HG02798 (cell line): ENCODE results near the gene KHNYN.
A peak's percentile ranks its signal among the peaks of the same experiment; 100 is the strongest.
"Not testable (repeated sequence)": the region's sequence is repeated elsewhere in the genome, so short reads cannot be mapped to it uniquely, and the experiment has no call there.

Source experiments
- ATAC-seq: cut with Tn5 transposase; IDR thresholded peaks from one replicate; pipeline ENCODE4 v1.9.1; 2021; ENCODE audit warnings: mild to moderate bottlenecking; ENCODE audit not compliant: unreplicated experiment, poor library complexity

Gene KHNYN

DNA sequence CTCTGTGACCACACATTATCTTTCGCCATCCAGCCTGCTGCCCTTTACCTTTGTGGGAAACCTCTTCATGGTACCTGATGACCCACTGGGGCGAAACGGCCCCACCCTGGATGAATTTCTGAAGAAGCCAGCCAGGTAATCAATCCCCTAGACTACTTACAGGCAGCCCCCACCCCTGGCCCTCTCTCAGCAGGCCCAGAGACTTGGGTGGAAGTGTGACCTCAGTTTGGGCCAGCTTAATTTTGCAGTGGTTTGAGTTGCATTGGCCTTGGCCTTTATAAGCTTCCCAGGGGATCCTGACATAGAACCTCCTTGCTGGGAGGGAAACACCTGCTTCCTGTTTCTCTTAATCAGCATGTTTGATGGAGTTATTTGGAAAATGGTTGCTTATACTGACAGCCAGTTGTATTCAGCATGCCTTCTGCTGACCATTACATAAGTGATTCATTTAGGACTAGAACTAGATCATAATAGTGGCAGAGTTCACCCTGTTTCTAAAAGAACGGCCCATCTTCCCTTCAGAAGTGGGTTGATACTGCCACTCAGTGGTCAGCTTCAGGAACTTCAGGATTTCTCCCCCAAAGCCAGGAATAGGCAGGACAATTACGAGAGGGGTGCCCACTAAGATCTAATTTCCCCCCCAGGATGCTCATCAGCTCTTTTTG, 6.7 kb downstream of the KHNYN start:
- ATAC-seq = peak; percentile 56

DNA sequence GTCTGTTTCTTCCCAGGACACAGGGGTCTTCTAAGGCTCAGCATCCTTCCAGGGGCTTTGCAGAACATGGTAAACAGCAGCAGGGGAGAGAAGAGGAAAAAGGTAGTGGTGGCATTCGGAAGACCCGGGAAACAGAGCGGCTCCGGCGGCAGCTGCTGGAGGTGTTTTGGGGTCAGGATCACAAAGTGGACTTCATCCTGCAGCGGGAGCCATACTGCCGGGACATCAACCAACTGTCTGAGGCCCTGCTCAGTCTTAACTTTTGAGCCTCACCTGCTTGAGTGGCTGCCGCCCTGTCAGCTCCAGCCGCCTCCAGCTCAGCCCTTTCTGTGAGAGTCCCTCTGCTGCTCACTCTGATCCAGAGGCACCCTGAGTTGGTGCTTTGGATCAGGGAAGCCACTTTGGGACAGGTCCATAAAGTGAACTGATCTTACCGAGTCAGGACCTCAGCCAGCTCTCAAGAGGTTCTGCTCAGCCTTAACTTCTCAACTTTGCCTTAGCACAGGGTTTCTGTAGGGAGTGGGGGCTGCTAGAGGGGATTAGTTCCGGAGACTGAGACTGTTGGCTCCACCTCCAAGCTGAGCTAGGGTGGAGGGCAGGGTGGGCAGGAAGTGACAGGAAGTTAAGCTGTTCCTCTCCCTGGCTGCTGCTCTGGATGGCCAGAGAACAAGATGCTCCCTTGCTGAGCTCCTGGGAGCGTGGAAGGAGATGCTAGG, 7.4 kb downstream of the KHNYN start:
- no peak for ATAC-seq

DNA sequence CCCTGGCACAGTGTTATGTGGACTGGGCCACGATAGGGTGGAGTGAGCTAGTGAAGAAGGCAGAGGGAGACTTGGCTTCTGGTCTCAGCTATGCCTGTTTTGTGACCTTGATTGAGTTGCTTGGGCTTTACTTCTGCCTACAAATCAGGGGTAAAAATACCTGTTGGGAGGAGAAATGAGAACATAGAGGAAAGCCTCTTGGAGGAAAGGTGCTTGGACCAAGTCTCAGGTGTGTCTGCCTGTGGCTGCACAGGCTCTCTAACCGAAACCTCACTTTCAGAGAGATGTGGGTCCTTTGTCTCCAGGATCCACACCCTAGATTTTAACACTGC, 7.9 kb downstream of the KHNYN start:
- no peak for ATAC-seq

DNA sequence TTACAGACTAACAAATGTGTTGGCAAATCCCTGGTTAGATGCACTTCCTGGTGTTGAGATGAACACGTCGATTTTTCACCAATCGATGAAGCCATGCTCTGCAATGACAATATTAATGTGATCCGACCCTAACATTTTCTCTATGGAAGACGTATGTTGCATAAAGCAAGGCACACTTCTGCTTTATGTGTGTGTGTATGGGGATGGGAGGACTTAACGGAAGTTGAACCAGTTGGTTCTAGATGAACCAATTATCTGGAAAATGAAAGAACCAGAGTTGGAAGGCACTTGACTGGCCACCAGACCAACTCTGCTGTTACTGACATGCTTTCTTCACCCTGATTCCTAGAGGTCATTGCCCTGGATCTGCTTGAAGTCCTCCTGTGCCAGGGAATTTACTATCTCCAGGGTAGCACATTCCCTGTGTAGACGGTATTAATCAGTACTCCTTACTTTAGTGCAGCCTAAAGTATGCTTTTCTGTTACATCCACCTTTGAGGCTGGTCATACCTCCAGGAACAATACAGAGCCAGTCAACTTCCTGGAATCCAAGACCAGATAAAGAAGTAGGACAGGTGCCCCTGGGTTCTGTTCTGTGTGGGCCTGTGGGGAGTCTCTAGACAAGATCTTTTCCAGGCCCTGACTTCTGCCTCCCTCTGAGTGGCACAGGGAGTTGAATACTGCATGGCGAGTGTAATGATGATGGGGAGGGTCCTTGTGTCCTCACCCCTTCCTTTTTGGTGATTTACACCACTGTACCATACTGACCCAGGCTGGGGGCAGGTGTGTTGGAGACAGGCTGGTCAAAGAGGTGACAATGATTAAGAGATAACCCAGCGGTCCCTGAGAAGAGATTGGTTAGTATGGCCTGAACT, 8.7 kb downstream of the KHNYN start:
- no peak for ATAC-seq

DNA sequence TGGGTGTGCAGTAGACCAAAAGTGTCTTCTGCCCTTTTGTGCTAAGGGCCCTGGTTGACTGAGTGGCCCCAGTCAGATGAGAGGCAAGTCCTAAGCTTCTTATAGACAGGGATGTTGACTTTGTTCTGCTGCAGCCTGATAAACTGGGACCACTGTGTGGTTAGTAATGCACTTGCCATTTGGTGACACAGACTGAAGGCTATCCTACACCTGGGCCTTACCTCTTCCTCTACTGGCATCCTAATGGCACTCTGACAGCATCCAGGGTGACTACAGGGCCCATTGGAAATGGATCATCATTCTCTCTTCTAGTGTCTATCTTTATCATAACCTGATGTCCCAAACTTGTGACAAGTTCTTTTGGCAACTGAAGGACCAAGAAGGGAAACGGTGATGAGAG, 9.5 kb downstream of the KHNYN start:
- no peak for ATAC-seq

DNA sequence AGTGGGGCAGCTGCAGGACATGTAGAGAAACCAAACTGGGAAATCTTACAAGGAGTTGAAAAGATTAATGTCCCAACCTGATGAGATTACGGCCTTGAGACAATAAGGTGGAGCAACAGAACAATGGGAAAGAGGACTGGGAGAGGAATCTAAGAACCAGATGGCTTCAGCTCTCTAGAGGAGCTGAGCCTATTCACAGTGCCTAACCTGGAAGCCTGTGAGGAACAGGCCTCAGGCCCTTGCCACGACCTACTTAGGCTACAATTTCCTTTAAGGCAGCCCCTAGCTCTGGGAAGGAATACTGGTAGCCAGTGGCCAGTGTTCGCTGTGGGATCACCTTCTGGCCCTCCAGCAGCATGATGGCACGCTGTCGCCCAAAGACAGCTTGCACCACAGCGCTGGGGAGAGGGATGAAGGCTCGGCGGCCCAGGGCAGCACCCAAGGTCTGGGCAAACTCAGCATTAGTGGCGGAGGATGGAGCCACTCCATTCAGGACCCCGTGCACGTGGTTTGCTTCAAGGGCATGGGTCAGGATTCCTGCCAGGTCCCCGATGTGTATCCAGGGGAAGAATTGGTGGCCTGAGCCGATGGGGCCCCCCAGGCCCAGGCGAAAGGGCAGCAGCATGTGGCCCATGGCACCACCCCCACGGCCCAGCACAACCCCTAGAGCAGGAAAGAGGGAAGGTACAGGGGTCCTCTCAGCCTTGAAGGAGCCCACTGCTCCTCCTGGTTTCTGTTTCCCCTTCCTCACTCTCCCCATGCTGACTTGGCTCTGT, 10.3 kb downstream of the KHNYN start:
- ATAC-seq = no peak

DNA sequence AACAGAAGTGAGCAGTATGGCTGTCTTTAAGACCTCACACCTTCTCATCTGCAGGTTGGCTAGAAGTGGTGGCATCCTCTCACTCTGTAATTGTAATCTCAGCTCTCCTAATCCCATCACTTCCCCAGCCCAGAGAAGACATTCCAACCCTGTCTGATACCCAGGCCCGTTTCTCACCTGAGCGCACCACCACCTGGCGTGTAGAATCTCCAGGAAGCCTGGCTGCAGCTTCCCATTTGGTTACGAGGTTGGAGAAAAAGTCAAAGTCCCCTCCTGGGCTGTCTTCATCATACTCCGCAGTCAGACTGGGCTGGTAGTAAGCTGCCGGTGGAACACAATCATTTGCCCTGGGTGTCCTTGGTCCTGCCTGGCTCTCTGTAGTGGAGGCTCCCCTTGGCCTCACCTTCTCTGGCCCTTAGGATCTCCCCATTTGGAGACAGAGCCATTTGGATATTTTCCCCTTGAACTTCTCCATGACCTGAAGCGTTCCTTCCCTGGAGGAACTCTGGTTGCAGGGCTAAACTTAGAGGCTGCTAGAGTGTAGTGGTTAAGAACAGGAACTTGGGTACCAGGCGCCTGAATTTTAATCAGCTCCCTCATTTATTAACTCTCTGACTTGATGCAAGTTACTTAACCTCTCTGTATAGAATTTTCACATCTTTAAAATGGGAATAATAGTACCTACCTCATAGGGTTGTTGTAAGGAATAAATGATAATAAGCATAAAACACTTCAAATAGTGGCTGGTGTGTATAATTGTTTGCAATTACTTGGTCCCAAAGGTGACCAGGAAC, 11.0 kb downstream of the KHNYN start:
- ATAC-seq = no peak

DNA sequence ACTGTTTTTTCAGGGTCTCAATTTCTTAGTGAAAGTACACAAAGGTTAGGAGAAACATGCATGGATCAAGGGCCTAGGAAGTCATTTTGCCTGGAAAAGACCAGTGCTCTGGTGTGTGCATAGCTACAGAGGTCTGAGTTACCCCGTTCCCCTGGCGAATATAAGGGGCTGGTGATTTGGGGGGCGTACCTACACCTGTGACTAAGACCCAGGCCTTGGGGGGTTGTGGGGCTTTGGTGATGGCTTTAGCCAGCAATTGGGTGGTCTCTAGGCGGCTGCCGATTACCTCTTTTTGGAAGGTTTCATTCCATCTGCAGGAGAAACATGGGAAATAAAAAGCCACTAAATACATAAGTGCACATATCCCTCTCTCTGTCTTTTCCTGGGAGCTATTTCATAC, 11.7 kb downstream of the KHNYN start:
- no peak for ATAC-seq

DNA sequence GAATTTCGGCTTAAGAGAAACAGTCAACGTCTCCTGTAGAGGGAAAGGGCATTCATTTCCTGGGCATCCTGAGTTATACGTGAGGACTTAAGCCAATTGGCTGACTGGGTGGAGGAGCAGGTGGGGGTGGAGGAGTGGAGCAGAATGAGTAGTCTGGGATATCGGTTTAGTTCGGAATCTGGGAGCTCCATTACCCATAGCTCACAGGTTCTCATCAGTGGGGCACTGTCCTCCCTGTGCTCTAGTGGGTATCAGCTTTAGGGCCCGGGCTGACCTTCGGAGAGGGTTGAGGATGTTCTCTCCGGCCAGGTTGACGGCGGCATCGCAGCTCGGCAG, 12.1 kb downstream of the KHNYN start:
- no peak for ATAC-seq

DNA sequence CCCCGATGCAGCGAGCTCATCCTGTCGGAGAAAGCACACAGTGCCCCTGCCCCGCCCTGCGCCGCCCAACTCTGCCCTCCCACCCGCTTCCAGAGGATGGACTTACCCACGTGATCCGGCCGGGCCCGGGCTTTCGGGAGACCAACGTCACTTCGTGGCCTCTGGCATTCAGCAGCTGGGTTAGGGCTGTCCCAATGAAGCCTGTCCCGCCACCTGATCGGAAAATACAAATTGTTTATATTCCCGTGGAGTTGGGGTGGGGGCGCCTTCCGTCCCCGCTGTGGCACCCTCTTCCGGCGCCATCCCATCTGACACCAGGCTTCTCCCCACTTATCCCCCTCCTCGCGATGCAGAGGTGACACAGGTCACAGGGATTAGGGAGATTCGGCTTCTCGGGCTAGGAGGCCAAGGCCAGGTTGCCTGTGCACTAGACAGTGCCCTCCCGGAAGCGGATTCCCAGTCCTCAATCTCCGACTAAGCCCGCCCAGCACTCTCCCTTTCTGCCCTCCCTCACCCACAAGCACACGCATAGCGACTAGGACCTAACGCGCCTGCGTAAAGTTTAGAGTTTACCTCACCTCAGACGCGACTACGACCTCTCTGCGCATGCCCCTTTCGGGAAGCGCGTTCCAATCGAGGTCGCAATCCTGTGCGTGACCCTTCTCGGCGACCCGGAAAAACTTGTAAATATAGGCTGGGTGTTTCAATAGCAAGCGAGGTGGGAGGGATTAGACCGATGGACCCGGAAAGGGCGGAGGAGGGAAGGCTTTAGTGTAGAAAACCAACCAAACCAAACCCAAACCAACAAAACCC, 12.7 kb downstream of the KHNYN start, which contains the start of gene SDR39U1:
Gene SDR39U1 (minus strand): TSS at position 537 of the 813 bp plus-strand sequence. CDS start 7 bp downstream, at position 530.
- peak; percentile 92 for ATAC-seq

DNA sequence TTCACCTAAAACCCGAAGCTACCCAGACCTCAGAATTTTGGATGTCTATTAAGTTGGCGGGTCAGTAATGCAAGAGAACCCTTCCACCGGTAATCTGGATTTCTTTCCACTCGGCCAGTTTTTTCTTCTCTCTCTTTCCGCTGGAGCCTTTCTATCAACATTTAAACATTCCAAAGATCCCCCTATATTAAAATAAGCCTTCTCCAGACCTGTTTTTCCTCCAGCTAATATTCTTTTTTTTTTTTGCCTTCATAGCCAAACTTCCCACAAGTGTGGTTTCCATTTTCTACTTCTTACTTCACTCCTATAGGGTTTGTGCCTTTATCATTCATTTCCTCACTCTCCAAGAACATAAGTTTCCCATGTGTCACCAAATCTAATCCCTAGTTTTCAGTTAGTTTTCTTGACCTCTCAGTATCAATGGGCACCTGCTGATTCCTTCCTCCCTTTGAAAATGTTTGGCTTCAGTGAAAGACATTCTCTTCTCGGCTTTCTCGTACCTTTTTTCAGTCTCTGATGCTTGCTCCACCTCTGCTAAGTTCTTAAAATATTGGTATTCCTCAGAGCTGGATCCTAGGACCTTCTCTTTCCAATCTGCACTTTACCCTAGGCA, 13.4 kb downstream of the KHNYN start:
- ATAC-seq = no peak

DNA sequence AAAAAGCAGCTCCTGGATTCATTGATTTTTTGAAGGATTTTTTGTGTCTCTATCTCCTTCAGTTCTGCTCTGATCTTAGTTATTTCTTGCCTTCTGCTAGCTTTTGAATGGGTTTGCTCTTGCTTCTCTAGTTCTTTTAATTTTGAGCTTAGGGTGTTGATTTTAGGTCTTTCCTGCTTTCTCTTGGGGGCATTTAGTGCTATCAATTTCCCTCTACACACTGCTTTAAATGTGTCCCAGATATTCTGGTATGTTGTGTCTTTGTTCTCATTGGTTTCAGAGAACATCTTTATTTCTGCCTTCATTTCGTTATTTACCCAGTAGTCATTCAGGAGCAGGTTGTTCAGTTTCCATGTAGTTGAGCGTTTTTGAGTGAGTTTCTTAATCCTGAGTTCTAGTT, 21.1 kb downstream of the KHNYN start:
- ATAC-seq = not testable (repeated sequence)

DNA sequence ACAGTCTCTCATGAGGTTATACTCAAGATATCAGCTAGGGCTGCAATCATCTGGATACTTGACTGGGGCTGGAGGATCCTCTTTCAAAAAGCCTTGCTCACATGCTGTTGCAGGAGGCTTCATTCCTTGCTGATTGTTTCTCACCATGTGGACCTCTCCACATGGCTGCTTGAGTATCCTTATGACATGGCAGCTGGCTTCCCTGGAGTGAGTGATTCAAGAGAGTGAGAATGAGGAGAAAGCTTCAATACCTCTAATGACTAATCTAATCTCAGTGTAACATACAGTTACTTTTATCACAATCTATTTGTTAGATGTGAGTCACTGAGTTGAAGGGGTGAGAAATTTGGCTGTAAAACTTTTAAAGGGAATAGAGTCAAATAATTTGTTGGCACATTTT, 27.2 kb downstream of the KHNYN start:
- no peak for ATAC-seq

DNA sequence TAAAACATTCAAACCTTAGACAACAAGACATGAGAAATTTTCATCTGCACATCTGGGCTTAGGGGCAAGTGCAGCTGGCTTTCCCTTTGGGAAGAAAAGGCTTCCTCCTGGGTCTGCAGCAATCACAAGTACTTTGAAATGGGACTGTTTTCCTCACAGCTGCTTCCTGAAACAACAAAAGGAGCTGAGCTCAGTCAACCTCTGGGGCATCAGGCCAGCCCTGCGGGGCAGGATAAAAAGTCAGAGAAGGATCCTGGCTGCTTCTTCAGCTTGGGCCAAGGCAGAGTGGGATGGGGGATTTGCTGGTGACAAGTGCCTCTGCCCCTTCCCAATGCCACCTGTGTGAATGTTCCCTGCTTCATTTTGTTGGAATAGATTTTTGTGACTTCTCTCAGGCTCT, 29.0 kb downstream of the KHNYN start:
- ATAC-seq = no peak

DNA sequence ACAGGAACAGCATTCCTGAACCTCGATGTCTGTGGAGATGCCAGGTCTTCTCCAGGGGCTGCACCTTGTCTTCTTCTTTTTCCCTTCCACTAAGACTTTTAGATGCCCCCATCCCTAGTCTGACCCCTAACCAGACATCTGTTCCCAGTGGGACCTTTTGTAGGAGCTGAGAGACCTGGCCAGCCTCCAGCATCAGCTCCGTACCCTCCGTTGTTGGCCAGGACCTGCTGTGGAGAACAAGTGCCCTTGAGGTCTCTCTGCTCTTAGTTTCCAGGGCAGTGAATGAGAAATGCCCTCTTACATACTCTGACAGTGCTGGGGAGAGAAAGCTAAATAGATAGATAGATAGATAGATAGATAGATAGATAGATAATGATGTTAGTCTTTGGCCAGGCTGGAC, 29.6 kb downstream of the KHNYN start:
- no peak for ATAC-seq

DNA sequence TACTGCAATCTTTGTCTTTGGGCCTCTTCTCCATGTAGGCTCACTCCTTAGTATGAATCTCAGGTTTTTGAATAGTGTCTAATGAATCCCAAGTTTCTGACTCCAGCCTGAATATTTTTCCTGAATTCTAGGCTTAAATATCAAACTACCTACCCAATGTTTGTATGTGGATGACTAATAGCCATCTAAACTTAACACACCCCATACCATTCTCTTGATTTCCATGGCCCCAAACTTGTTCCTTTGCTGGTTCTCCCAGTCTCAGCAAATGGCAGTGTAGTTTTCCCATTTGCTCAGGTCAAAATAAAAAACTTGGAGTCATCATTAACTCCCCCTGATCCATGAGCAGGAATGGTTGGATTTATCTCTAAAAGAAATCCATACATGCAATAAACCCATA, 31.6 kb downstream of the KHNYN start:
- ATAC-seq = no peak

DNA sequence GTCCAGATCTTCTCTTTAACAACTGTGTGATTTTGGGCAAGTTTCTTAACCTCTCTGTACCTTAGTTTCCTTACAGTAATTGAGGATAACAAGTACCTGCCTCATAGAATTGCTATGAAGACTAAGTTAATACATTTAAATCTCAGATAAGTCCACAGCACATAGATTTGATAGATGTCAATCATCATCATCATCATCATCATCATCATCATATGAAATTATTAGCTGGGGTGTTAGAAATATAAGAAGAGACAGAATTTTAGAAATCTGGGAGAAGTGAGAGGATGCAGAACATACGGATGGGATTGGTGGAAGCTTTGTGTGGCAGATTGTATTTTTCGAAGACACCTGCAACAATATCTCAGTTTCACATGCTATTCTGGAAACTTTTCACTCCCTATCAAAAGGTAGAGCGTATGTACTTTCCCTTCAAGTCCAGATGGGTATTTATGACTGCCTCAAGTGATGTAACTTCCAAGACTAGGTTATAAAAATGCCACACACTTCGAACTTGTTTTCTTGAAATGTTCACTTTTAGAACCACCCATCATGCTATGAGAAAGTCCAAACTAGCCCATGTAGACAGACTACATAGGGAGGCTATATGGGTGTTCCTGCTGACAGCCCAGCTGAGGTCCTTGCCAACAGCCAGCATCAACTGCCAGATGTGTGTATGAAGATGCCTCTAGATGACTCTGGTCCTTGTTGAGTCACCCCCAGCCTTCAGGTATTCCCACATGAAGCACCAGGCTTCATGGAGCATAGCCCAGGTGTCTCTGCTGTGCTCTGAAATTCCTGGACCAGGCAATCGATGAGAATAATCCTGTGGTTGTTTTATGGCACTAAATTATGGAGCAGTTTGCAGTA, 33.5 kb downstream of the KHNYN start:
- ATAC-seq = no peak
